ENCODE measurements around the gene CASQ1. TPM values are rescaled to one million over a fixed set of nuclear protein-coding genes. Genes with fewer than 3 reads are reported as not detected.

The CASQ1 gene
- total and polyA plus RNA-seq, 2 donors (not counting 3 experiments of a cell fraction or from before 2014, with no cell fraction given): not detected

DNA sequence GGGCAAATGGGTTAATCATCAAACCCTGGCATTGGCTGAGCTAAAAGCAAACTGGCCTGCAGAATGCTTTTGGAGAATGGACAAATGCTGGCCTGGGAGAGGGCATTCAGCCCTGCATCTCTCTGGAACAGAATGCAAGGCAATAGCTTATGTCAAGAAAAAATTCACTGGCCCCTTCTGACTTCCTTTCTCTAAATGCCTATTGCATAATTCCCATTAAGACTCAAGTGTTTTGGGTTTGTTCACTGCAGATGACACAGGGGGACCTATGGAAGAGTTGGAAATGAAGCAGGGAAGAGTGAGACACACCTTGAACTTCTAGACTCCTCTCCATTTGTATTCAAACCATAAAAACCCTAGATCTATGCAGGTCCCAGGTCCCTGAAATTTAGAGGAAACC lies 30.7 kb downstream of the CASQ1 start:
- H3K9me1 ChIP-seq (replicated peaks; ENCODE audit: control insufficient read depth, extremely low read depth, insufficient read depth, low read length): no peaks in the 10 kb centered on the region
- intact Hi-C loops (cut with micrococcal nuclease): no loop called here
- CTCF ChIA-PET: interaction anchor here (0.7 to 6.0 kb wide), 12 partner anchors 12 to 135 kb away, joined by 3 to 511 read pairs (median 30); partner anchors contain the start of gene CASQ1
- no peaks in the 10 kb centered on the region for H3K79me2 ChIP-seq (ENCODE audit: control insufficient read depth, insufficient read depth, low read length)
- FAIRE-seq (no peak), DNase-seq (ENCODE audit: low read depth, low spot score) (no peak)
- POLR2A ChIA-PET: no interaction called here
- H3K27ac ChIP-seq (ENCODE audit: insufficient read depth, low read depth, low read length): no peak overlapping the region
- no peaks in the 10 kb centered on the region for H3K27me3 ChIP-seq (ENCODE audit: control insufficient read depth in 2 of 2, insufficient read depth in 2 of 2, low read length in 2 of 2)
- no peak overlapping the region for H3K4me2 ChIP-seq (ENCODE audit: insufficient read depth, low read length)
- no peak overlapping the region for H3K4me3 ChIP-seq (replicated peaks in 1 of 3; ENCODE audit: insufficient read depth in 1 of 3, low read depth in 1 of 3, low read length in 3 of 3)
- no peak overlapping the region for H2AFZ ChIP-seq (ENCODE audit: low read depth, low read length)
- H3K9ac ChIP-seq (replicated peaks; ENCODE audit: extremely low read depth, insufficient read depth, low read length): no peak overlapping the region
- no peak for TF ChIP-seq JUN (IDR thresholded peaks at IDR 0.05; ENCODE audit: borderline replicate concordance, insufficient read depth, insufficient read length, low read depth)
- no peak for TF ChIP-seq EZH2 (IDR thresholded peaks at IDR 0.05; ENCODE audit: borderline replicate concordance, low read depth, low read length, severe bottlenecking)
- TF ChIP-seq MYC (IDR thresholded peaks at IDR 0.05; ENCODE audit: low read depth, low read length): no peak
- TF ChIP-seq GATA2 (IDR thresholded peaks at IDR 0.05; ENCODE audit: insufficient read depth, insufficient read length, low read depth, low read length): no peak
- TF ChIP-seq, protein P1, sequence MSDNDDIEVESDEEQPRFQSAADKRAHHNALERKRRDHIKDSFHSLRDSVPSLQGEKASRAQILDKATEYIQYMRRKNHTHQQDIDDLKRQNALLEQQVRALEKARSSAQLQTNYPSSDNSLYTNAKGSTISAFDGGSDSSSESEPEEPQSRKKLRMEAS (IDR thresholded peaks at IDR 0.05; ENCODE audit: insufficient read depth, insufficient read length): no peak
- no peak for TF ChIP-seq POLR2AphosphoS5 (IDR thresholded peaks at IDR 0.05; ENCODE audit: insufficient read depth, low read depth, low read length)
- peaks cover 33 to 53% of the 10 kb centered on the region in 2 experiments for H3K36me3 ChIP-seq (ENCODE audit: control insufficient read depth in 2 of 2, extremely low read depth in 1 of 2, insufficient read depth in 2 of 2, low read length in 2 of 2)
- no peaks in the 10 kb centered on the region for H3K9me3 ChIP-seq (replicated peaks; ENCODE audit: control insufficient read depth, insufficient read depth, low read length)
- peaks cover 10% of the 10 kb centered on the region for H3K4me1 ChIP-seq (ENCODE audit: control insufficient read depth, extremely low read depth, insufficient read depth, low read length)
- dilution Hi-C loops (cut with MboI; ENCODE audit: extremely low pct_ligation_motif_present, low sequenced_read_pairs): no loop called here
- H4K20me1 ChIP-seq (replicated peaks; ENCODE audit: control insufficient read depth, extremely low read depth, insufficient read depth, low read length): no peaks in the 10 kb centered on the region
- no TSS peak for BruUV-seq (replicated peaks)

DNA sequence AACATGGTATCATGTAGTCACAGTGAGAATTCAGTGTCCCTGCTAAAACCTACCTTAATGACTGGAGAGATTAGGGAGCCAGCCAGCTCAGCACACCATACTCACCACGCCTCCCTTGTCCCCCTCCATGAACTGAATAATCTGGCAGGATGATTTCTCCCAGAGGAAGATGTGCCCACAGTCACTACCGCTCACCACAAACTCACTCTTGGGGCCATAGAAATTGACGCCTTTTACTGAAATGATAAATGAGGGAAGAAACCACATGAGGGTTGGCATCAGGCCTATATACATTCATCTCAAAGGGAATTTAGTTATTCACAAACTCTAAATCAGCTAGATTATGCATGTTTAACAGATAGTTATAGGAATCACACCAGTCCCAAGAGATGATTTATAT lies 32.2 kb downstream of the CASQ1 start:
- no TSS peak for BruUV-seq (replicated peaks)
- dilution Hi-C loops (cut with MboI; ENCODE audit: extremely low pct_ligation_motif_present, low sequenced_read_pairs) (no loop called here), intact Hi-C loops (cut with micrococcal nuclease) (no loop called here)
- no peak overlapping the region for H3K4me3 ChIP-seq (replicated peaks in 1 of 3; ENCODE audit: insufficient read depth in 1 of 3, low read depth in 1 of 3, low read length in 3 of 3)
- H3K27me3 ChIP-seq (ENCODE audit: control insufficient read depth in 2 of 2, insufficient read depth in 2 of 2, low read length in 2 of 2): no peaks in the 10 kb centered on the region
- no peak overlapping the region for H2AFZ ChIP-seq (ENCODE audit: low read depth, low read length)
- no peak overlapping the region for H3K27ac ChIP-seq (ENCODE audit: insufficient read depth, low read depth, low read length)
- no peaks in the 10 kb centered on the region for H3K9me3 ChIP-seq (replicated peaks; ENCODE audit: control insufficient read depth, insufficient read depth, low read length)
- FAIRE-seq (no peak), DNase-seq (ENCODE audit: low read depth, low spot score) (no peak)
- no peaks in the 10 kb centered on the region for H4K20me1 ChIP-seq (replicated peaks; ENCODE audit: control insufficient read depth, extremely low read depth, insufficient read depth, low read length)
- H3K36me3 ChIP-seq (ENCODE audit: control insufficient read depth in 2 of 2, extremely low read depth in 1 of 2, insufficient read depth in 2 of 2, low read length in 2 of 2): peaks cover 31 to 51% of the 10 kb centered on the region in 2 experiments
- ChIA-PET POLR2A (interaction anchor here (0.5 kb wide), 1 partner anchor 124 kb away, joined by 3 read pairs; no protein-coding TSS in a partner anchor), CTCF (interaction anchor here (0.8 to 6.0 kb wide), 4 partner anchors 14 to 69 kb away, joined by 5 to 511 read pairs (median 5); partner anchors contain the start of gene CASQ1)
- H3K4me2 ChIP-seq (ENCODE audit: insufficient read depth, low read length): no peak overlapping the region
- H3K9me1 ChIP-seq (replicated peaks; ENCODE audit: control insufficient read depth, extremely low read depth, insufficient read depth, low read length): no peaks in the 10 kb centered on the region
- no peak overlapping the region for H3K9ac ChIP-seq (replicated peaks; ENCODE audit: extremely low read depth, insufficient read depth, low read length)
- TF ChIP-seq FOS (IDR thresholded peaks at IDR 0.05; ENCODE audit: borderline replicate concordance, insufficient read depth, low read length) (no peak), POLR2A (IDR thresholded peaks at IDR 0.05; ENCODE audit: low read depth, low read length) (no peak), MYC (IDR thresholded peaks at IDR 0.05; ENCODE audit: low read depth, low read length) (no peak), GATA2 (IDR thresholded peaks at IDR 0.05; ENCODE audit: insufficient read depth, insufficient read length, low read depth, low read length) (no peak), EZH2 (IDR thresholded peaks at IDR 0.05; ENCODE audit: borderline replicate concordance, low read depth, low read length, severe bottlenecking) (no peak), POLR2AphosphoS5 (IDR thresholded peaks at IDR 0.05; ENCODE audit: insufficient read depth, low read depth, low read length) (no peak), JUN (IDR thresholded peaks at IDR 0.05; ENCODE audit: borderline replicate concordance, insufficient read depth, insufficient read length, low read depth) (no peak)
- TF ChIP-seq, protein P2, sequence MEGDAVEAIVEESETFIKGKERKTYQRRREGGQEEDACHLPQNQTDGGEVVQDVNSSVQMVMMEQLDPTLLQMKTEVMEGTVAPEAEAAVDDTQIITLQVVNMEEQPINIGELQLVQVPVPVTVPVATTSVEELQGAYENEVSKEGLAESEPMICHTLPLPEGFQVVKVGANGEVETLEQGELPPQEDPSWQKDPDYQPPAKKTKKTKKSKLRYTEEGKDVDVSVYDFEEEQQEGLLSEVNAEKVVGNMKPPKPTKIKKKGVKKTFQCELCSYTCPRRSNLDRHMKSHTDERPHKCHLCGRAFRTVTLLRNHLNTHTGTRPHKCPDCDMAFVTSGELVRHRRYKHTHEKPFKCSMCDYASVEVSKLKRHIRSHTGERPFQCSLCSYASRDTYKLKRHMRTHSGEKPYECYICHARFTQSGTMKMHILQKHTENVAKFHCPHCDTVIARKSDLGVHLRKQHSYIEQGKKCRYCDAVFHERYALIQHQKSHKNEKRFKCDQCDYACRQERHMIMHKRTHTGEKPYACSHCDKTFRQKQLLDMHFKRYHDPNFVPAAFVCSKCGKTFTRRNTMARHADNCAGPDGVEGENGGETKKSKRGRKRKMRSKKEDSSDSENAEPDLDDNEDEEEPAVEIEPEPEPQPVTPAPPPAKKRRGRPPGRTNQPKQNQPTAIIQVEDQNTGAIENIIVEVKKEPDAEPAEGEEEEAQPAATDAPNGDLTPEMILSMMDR (IDR thresholded peaks at IDR 0.05; ENCODE audit: extremely low read depth in 1 of 2, insufficient read depth in 1 of 2, low read depth in 1 of 2, low read length in 2 of 2): no peak
- TF ChIP-seq, protein P1 (IDR thresholded peaks at IDR 0.05; ENCODE audit: insufficient read depth, insufficient read length): no peak
- peaks cover 4% of the 10 kb centered on the region for H3K4me1 ChIP-seq (ENCODE audit: control insufficient read depth, extremely low read depth, insufficient read depth, low read length)
- H3K79me2 ChIP-seq (ENCODE audit: control insufficient read depth, insufficient read depth, low read length): no peaks in the 10 kb centered on the region
